Activated CD4-positive, alpha-beta T cell treated with anti-CD3 and anti-CD28 coated beads, Interleukin-2, amount 50 U/mL, for 24 hours (primary cell): Measurements from ENCODE around the gene DENND1B.

ENCODE experiments used
- DNase-seq, 2 donors: peaks; one replicate each; pipeline ENCODE4 v3.0.0-alpha.2; 2020; ENCODE audit warnings: low read depth in 1 of 2, low spot score in 1 of 2

The DENND1B gene

DNA sequence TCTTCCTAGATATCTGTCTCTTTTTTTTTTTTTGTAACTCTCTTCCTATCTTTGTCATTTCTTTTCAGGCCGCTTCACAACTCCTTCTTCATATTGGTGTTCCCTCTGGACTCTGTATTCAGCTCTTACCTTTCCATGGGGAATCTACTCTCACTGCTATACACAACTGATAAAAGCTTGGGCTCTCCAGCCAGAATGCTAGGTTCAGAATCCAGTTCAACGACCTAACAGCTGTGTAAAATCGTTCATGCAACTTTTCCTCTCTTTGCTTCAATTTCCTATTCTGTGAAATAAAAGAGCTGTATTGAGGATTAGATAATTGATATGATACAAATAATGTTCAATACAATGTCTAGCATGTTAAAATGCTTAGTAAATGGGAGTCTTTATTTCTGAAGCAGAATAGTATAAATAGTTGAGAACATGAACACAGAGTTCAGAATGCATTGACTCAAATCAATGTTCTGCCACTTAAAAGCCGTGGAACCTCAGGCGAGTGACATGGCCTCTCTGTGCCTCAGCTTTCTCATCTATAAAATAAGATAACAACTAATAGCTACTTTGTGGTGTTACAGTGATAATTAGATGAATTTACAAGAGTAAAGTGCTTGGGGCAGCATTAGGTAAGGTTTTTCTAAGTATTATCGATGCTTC, 88.5 kb downstream of the DENND1B start:
- DNase-seq: no peak

- DNase-seq: no peak
These were observed 89.0 kb downstream of the DENND1B start for GRCh38 chr1:197686231-197686630.

DNA sequence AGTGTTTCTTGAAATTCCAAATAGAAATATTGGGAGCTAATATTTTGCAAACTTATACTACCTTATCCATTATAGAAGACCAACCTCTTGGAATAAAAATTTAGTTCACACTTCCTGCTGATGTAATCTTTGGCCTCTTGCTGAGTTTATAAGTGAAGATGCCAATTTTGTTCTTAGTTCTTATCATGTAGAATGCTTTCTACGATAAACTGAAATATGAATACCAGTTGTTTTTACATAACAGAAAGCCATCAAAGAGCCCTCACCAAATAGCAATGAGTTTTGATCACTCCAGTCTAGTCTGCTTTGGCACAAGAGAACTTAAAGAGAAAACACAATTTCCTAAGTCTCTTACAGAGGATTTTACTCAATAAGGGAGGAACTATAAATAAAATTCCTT, 89.5 kb downstream of the DENND1B start:
- no peak for DNase-seq

- no peak for DNase-seq
These were observed 91.3 kb downstream of the DENND1B start for GRCh38 chr1:197683895-197684553.

- no peak for DNase-seq
These were observed 92.0 kb downstream of the DENND1B start for GRCh38 chr1:197683280-197683679.

DNA sequence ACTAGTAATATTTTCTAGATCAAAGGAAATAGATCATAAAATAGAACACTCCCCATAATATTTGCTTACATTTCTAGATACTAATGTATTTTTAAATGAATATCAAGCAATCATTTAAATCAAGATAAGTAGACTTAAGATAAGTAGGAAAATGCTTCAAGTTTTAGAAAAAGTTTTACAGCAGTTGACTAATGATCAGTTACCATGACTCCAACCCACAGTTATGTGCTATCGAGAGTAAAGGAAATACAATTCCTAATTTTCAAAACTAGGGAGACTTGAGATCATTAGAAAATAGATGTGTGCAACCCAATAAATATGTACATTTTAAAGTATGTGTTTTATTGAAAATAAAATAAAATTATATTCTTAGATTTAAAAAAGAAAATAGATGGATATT, 95.0 kb downstream of the DENND1B start:
- no peak for DNase-seq

- DNase-seq: no peak
These were observed 97.5 kb downstream of the DENND1B start for GRCh38 chr1:197677752-197678295.

DNA sequence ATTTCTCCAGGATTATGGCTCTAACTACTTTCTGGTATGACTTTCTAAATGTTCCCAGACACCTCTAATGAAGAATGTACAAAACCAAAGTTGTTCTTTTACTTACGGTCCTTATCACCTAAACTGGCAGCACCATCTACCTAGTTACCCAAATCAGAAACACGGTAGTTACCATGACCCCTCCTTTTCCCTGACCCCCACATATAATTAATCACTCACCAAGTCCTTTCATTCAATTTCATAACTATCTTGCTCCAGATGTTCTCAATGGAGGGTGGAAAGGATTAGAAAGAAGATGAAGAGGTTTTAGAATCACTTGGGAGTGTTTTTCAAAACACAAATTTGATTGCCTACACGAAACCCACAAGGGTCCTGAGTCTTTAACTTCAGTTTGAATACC, 98.0 kb downstream of the DENND1B start:
- DNase-seq: no peak

DNA sequence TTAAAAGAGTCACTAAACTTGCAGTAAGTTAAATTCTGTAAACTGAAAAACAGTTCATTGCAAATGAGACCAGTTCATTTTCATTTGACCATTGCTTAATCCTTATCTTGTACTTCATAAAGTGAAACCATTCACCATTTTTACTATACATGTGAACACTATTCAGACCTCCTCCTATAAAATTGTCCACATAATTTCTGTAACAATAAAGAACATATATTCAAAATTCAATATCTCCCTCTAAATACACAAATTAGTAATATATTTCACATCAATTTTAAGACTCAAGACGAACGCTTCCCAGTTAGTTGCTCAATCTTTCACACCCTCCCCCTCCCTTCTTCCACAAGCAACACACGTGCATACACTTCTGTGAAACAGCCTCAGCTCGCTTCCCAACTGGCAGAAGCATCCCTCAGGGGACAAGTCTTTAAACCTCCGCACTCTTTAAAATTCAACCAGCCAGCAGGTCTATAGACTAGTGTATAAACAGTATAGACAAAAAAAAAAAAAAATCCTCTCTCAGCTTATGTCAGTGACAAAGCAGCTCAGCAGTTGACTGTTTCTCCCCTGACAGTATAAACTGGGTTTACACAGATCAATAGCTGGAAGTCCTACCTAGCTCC, 99.6 kb downstream of the DENND1B start:
- DNase-seq: no peak

DNA sequence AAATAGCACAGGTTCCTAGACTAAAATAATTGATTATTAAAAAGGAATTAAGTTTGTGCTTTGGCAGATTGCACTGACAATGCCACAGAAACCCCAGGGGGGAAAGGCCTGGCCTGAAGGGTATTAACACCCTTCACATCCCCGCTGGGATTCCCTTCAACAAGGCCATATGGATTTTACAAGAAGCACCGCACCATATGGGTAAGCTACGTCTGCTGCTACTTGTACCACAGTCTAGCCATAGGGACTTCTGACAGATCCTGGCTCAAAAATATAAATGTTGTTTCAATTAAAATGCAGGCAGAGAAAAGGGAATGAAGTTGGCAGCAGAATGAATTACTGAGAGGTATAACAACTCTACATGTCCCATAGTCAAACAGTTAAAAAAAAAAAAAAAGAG, 101.0 kb downstream of the DENND1B start:
- no peak for DNase-seq

DNA sequence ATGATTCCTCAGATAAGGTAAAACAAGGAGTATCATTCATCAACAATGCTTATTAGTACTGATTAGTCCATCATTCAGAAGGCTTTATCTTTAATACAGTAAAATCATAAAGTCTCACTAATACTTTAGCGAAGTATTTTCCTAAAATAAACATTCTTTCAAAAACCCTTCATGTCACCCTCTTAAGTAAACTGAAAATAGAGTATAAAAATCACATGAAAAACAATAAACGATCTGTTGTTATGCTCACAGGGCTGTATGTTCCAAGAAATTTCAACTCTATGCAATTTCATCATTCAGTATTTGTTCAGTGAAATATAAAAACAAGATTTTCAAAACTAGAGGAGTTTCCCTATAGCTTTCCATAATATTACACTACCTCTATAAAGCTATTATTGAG, 102.0 kb downstream of the DENND1B start:
- no peak for DNase-seq

DNA sequence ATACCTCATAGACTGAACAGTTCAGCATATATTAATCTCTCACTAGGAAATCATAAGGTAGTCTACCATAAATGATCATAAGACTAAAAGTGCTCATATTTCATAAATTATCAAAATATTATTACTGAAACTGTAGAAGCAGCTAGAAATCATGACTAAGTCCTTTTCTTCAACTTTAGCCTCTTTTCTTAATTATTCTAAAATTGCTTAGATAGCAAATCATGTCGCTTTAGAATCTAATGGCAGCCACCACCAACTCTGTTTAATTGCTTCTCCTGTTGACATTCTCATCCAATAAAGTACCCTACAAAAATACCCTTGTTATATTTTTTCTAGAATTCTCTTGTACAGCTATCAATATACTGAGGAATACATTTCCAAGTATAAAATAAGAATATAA, 102.9 kb downstream of the DENND1B start:
- DNase-seq: no peak

DNA sequence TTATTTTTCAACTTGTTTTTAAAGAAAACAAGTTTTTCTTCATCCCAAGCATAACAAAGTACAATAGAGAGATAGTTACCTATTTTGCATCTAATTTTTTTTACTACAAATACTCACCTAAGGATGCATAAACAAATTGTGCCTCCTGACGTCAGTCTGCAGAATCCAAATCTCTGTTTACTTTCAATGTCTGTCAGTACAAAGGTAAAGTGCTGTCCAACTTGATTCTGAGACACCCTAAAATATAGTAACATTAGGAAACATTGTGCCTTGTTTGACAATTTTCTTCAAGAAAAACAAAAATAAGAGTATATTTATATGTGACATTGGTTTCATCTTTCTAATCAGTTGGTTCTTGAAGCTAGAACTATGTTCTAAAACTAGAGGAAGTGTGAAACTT, 103.4 kb downstream of the DENND1B start:
- no peak for DNase-seq

DNA sequence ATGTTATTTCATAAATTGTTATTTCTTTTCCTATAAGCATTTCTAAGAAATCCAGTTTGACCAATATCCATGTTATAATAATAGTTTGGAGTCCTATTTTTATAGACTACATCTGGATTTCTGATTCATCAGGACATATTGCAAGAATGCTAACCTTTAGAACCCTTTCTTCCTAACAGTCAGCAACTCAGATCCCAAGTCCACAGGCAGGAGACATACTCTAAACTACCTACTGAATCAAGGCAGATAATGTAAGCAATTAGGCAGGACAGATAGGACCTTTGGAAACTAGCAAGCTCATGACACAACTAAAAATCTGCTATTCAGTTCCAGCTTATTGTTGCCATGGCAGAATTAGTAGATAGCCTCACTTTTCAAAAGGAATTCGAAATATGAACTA, 104.1 kb downstream of the DENND1B start:
- DNase-seq: no peak

DNA sequence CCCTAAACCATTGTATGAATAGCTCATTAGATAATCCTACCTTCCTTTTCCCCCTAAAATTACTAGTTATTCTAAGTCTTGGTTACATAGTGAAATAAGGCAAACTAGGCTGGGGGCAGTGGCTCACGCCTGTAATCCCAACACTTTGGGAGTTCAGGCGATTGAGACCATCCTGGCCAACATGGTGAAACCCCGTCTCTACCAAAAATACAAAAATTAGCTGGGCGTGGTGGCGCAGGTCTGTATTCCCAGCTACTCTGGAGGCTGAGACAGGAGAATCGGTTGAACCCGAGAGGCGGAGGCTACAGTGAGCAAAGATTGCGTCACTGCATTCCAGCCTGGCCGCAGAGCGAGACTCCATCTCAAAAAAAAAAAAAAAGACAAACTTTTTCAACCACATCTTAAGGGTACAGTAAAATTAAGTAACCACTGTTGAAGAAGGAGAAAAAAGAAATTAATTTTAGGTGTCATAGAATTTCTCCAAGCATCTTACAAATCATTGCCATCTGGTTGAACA, 108.5 kb downstream of the DENND1B start:
- no peak for DNase-seq

GRCh38 chr1:197664391-197664790, 110.9 kb downstream of the DENND1B start:
- DNase-seq: no peak

DNA sequence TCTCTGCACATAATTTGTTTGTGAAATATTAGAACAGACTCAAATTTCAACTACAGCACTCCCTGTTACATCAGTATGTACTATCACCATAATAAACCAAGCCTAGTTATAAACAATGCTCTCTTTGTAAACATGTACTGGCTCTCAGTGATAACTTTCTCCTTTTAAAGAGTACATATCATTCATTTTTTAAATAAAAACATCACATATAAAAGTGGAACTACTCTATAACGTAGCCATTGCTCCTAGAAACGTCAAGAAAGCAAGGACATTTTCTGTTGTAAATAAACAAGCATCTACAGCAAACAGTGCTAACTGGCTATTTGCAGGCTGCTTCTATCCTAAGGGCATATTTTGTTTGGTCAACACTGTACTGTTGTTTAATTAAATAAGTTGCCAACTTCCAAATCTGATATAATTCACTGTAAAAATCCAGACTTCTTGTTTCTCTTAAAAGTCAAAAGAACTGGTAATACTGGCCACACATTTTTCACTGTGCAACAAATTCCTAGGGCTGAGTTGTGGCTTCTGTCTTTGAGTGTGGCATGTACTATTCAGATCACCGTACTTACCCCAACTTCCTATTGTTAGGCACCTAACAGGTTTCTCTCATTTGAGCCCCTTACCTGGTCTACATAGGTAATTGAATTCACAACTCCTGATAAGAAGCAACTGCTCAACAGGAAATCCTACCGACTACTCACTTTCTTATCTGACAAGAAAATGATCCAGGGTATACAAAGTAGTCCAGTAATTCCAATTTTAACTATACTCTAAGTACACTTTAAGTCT, 111.9 kb downstream of the DENND1B start:
- no peak for DNase-seq

DNA sequence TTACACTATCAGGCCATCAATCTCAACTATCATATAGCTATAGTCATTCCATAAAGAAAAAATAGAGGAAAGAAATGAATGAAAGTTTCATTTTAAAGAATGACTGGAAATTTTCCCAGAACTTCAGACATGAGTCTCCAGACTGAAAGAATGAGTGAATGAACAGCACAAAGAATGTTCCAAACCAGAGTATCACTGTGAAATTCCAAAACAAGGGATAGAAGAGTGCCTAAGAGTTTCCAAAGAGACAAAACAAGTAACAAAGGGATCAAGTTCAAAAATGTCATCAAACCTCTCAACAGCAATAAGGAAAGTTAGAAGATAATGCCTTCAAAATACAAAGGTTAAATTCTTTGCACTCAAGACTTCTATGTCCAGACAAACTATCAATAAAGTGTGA, 114.9 kb downstream of the DENND1B start:
- no peak for DNase-seq

DNA sequence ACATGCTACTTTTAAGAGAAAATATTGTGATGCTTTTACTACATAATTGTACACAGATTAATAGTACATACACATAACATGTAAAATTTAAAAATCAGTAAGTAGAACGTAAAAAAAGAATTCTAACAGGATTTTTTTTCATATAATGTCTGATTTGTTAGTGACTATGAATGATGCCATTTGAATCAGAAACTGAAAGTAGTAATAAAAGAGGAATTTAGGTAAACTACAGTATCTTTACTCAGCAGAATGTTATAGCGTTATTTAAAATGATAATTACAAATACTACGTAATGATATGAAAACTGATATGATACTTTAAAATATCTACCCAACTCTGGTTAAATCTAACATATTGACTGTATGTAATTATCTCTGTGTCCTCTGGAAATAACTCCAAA, 116.1 kb downstream of the DENND1B start:
- DNase-seq: no peak

DNA sequence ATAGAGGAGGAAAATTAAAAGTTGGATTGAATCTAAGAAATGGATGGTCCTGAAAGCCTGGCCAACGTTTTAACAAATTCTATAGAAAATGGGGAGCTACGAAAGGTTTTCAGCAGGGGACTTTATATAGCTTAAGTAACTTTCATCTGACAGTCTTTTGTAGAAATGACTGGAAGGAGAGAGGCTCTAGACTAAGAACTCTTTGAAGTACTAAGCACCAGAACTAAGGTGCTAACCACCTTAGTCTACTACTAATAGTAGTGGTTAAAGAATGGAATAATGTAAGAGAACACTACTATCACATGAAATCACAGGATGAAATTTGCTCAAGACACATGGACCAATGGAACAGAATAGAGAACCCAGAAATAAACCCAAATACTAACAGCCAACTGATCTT, 126.1 kb downstream of the DENND1B start:
- no peak for DNase-seq

GRCh38 chr1:197638316-197638715, 137.0 kb downstream of the DENND1B start:
- no peak for DNase-seq
